Hepatocyte (in vitro differentiated cells): ENCODE results near the gene ANO2. TPM values are rescaled to one million over a fixed set of nuclear protein-coding genes. Genes with fewer than 3 reads are reported as not detected.

Source experiments
- DNase-seq: peaks from one replicate; pipeline ENCODE4 v3.0.0-alpha.2; 2016; ENCODE audit warnings: low spot score
- H2AFZ ChIP-seq: fragments of 200-600 bp; sonication (generic); 2 replicates; pipeline ENCODE4 v1.6.0; 2016; ENCODE audit warnings: antibody characterized with exemption, mild to moderate bottlenecking
- H3K27ac ChIP-seq: fragments of 200-600 bp; sonication (generic); 2 replicates; pipeline ENCODE4 v1.5.1; 2016; ENCODE audit warnings: mild to moderate bottlenecking
- H3K27me3 ChIP-seq: fragments of 200-600 bp; sonication (generic); 2 replicates; pipeline ENCODE4 v1.6.1; 2016
- H3K36me3 ChIP-seq: fragments of 200-600 bp; sonication (generic); replicated peaks from 2 replicates; pipeline ENCODE4 v1.5.1; 2016; ENCODE audit warnings: low read depth; ENCODE audit not compliant: insufficient read depth
- H3K4me1 ChIP-seq: fragments of 200-600 bp; sonication (generic); 2 replicates; pipeline ENCODE4 v1.5.1; 2016; ENCODE audit warnings: mild to moderate bottlenecking, moderate library complexity; ENCODE audit not compliant: insufficient read depth
- H3K4me2 ChIP-seq: fragments of 200-600 bp; sonication (generic); 2 replicates; pipeline ENCODE4 v1.6.0; 2016
- H3K4me3 ChIP-seq: fragments of 200-600 bp; sonication (generic); 2 replicates; pipeline ENCODE4 v1.5.1; 2016; ENCODE audit warnings: mild to moderate bottlenecking
- H3K79me2 ChIP-seq: fragments of 200-600 bp; sonication (generic); 2 replicates; pipeline ENCODE4 v1.6.0; 2017; ENCODE audit warnings: mild to moderate bottlenecking
- H3K9me2 ChIP-seq: fragments of 200-600 bp; sonication (generic); replicated peaks from 2 replicates; pipeline ENCODE4 v1.6.0; 2017; ENCODE audit warnings: mild to moderate bottlenecking; ENCODE audit not compliant: insufficient read depth
- H3K9me3 ChIP-seq: fragments of 200-600 bp; sonication (generic); 2 replicates; pipeline ENCODE4 v1.5.1; 2016; ENCODE audit warnings: low read depth, mild to moderate bottlenecking
- H4K20me1 ChIP-seq: fragments of 200-600 bp; sonication (generic); 2 replicates; pipeline ENCODE4 v1.6.0; 2016; ENCODE audit warnings: mild to moderate bottlenecking; ENCODE audit not compliant: insufficient read depth, poor library complexity, severe bottlenecking
- EZH2 ChIP-seq: fragments of 200-600 bp; sonication (generic); IDR thresholded peaks from 2 replicates; pipeline ENCODE4 v1.6.1; 2016; ENCODE audit warnings: antibody characterized with exemption, mild to moderate bottlenecking, borderline replicate concordance
- EZH2phosphoT487 ChIP-seq: fragments of 200-600 bp; sonication (generic); IDR thresholded peaks from one replicate; pipeline ENCODE4 v1.6.1; 2018; ENCODE audit warnings: antibody characterized with exemption, mild to moderate bottlenecking, low read depth, moderate library complexity; ENCODE audit not compliant: unreplicated experiment, severe bottlenecking
- WGBS: methylation state at CpG from one replicate; pipeline ENCODE4 v1.1.6; 2016; ENCODE audit warnings: low lambda C conversion rate; ENCODE audit errors: missing lambda C conversion rate; 5-methylcytosine and 5-hydroxymethylcytosine counted together
- polyA plus RNA-seq: library from polyadenylated mRNA; unstranded; fragments of >200 nt; fragmentation: Nextera tagmentation; extraction: Ambion mirVana; gene quantifications from 2 replicates; pipeline ENCODE4 v1.2.1, GENCODE V29; 2016
- total RNA-seq: library from RNA; depleted of rRNA; stranded (reverse); fragments of >200 nt; gene quantifications from 2 replicates; pipeline ENCODE4 v1.2.3, GENCODE V29; 2014
- TF ChIP-seq, protein P1 (sequence below): fragments of 200-600 bp; sonication (generic); IDR thresholded peaks from 2 replicates; pipeline ENCODE4 v1.5.1; 2016; ENCODE audit warnings: antibody characterized with exemption, mild to moderate bottlenecking; ENCODE audit not compliant: poor library complexity

ANO2 gene
- total and polyA plus RNA-seq, 2 experiments from 2014 or later, result 1.0 to 1.9 TPM

DNA sequence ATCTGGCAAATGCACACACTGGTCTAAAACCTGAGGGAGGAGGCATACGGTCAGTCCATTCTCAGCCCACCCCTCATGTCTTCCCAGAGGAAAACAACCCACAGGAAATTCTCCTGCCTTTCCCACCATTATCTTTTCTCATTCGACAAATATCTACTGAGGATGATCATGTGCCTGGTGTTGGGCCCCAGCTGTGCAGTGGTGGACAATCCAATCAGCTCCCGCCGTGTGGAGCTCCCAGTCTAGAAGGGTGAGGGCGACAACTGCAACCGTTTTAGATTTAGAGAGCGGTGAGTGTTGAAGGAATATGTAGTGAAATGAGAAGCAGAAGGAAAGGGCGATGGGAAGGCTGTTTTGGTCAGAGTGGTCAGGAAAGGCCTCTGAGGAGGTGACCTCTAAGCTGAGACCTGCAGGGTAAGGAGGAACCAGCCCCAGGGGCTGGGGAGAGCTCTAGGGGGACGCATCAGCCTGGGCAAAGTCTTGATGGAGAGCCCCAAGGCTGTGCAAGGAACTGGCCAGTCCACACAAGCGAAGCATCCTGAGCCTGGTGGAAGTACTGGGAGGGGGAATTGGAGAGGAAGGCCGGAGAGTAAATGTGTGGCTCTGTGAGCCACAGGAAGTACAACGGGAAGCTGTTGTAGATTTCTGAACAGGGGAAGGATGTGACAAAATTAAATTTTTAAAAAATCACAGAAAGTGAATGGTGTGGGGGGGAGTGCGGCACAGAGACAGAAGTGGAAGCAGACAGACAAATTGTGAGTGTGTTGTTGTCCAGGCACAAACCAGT lies 320.4 kb downstream of the ANO2 start:
- H3K79me2 ChIP-seq, result no peaks in the 10 kb centered on the region
- WGBS, result 94% methylated on average over 13 of the region's 13 CpGs
- H4K20me1 ChIP-seq, result no peaks in the 10 kb centered on the region
- H2AFZ ChIP-seq, result no peak overlapping the region
- DNase-seq, result no peak
- no peaks in the 10 kb centered on the region for H3K9me2 ChIP-seq
- no peak overlapping the region for H3K4me2 ChIP-seq
- H3K4me3 ChIP-seq, result no peak overlapping the region
- no peak overlapping the region for H3K27ac ChIP-seq
- H3K36me3 ChIP-seq, result no peaks in the 10 kb centered on the region
- no peaks in the 10 kb centered on the region for H3K4me1 ChIP-seq
- TF ChIP-seq, protein P1, sequence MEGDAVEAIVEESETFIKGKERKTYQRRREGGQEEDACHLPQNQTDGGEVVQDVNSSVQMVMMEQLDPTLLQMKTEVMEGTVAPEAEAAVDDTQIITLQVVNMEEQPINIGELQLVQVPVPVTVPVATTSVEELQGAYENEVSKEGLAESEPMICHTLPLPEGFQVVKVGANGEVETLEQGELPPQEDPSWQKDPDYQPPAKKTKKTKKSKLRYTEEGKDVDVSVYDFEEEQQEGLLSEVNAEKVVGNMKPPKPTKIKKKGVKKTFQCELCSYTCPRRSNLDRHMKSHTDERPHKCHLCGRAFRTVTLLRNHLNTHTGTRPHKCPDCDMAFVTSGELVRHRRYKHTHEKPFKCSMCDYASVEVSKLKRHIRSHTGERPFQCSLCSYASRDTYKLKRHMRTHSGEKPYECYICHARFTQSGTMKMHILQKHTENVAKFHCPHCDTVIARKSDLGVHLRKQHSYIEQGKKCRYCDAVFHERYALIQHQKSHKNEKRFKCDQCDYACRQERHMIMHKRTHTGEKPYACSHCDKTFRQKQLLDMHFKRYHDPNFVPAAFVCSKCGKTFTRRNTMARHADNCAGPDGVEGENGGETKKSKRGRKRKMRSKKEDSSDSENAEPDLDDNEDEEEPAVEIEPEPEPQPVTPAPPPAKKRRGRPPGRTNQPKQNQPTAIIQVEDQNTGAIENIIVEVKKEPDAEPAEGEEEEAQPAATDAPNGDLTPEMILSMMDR, result no peak
- no peak for TF ChIP-seq EZH2phosphoT487
- TF ChIP-seq EZH2, result no peak
- H3K27me3 ChIP-seq, result no peaks in the 10 kb centered on the region
- no peaks in the 10 kb centered on the region for H3K9me3 ChIP-seq

DNA sequence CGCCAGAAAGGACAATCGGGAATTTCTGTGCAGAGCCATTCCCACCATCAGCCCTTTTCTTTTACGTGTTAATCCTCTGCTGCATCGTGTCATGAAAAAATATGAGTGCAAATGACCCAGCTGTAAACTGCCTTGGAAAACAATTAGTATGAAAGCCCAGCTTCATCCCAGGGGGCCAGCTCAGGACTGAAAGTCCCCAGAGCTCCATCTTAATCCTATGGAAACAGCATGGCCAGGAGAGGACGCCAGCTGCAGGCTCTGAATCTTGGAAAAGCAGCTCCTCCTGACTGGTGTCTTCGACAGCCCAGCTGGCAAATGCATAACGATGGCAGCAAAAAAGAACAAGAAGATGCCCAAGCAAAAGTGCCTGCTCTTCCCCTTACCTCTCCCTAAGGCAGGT lies 321.6 kb downstream of the ANO2 start:
- Histone ChIP-seq H3K36me3 (no peaks in the 10 kb centered on the region), H3K4me2 (no peak overlapping the region), H3K4me3 (no peak overlapping the region), H3K27ac (no peak overlapping the region), H4K20me1 (no peaks in the 10 kb centered on the region), H3K9me2 (no peaks in the 10 kb centered on the region), H3K79me2 (no peaks in the 10 kb centered on the region), H2AFZ (no peak overlapping the region), H3K4me1 (no peaks in the 10 kb centered on the region), H3K9me3 (no peaks in the 10 kb centered on the region), H3K27me3 (no peaks in the 10 kb centered on the region)
- TF ChIP-seq, protein P1, result no peak
- TF ChIP-seq EZH2 (no peak), EZH2phosphoT487 (no peak)
- 78% methylated on average over 7 of the region's 7 CpGs for WGBS
- DNase-seq, result no peak

DNA sequence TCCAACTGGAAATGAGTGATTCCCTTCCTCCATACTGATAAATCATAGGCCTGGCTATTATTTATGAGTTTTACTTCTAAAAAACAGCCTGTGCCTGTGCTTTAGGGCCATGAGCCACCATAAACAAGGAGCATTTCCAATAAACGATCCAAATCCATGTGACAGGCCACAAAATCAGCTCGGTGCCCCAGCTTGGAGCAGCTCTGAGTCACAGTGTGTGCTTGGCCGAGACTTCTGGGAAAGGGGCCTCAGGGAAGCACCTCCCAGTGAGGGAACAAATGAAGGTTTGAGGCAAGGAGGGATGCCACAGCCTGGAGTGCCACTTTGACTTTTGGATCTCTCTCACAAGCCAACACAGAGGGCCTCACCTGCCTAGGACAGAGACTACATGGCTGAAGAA lies 322.8 kb downstream of the ANO2 start:
- no peaks in the 10 kb centered on the region for H3K4me1 ChIP-seq
- H2AFZ ChIP-seq, result no peak overlapping the region
- H3K9me3 ChIP-seq, result no peaks in the 10 kb centered on the region
- no peak for DNase-seq
- no peaks in the 10 kb centered on the region for H4K20me1 ChIP-seq
- no peak overlapping the region for H3K4me2 ChIP-seq
- H3K36me3 ChIP-seq, result no peaks in the 10 kb centered on the region
- H3K4me3 ChIP-seq, result no peak overlapping the region
- TF ChIP-seq EZH2phosphoT487 (no peak), EZH2 (no peak)
- TF ChIP-seq, protein P1, result no peak
- H3K27ac ChIP-seq, result no peak overlapping the region
- H3K9me2 ChIP-seq, result no peaks in the 10 kb centered on the region
- 77% methylated on average over 3 of the region's 3 CpGs for WGBS
- H3K79me2 ChIP-seq, result no peaks in the 10 kb centered on the region
- no peaks in the 10 kb centered on the region for H3K27me3 ChIP-seq
